Amniotic stem cell (primary cell): ENCODE data around the gene PDE4B.
"Not testable (repeated sequence)": the region's sequence is repeated elsewhere in the genome, so short reads cannot be mapped to it uniquely, and the experiment has no call there.

Experiments
- DNase-seq: peaks from one replicate; lab custom pipeline; 2025; lab: John Stamatoyannopoulos, UW

The PDE4B gene

DNA sequence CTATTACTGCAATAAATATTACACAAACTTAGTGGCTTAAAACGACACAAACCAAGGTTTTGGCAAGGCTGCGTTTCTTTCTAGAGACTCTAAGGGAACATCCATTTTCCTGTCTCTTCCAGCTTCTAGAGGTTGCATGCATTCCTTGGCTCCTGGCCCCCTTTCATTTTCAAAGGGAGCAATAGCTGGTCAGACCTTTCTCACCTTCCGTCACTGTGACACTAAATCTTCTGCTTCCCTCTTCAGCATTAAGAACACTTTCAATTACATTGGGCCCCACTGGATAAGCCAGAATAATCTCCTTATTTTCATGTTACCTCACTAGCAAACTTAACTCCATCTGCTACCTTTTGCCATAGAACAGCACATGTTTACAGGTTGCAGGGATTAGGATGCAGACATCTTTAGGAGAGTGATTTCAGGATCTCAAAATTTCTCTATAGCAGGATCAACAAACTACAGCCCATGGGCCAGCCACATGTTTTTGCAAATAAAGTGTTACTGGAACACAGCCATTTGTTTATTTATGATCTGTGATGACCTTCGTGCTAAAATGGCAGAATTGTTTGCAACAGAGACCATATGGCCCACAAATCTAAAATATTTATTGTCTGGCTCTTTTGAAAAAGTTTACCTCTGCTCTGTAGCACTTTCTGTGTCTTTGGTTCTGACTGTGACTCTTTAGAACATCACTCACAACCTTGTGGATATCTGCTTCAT, 519.7 kb downstream of the PDE4B start:
- DNase-seq, result no peak

DNA sequence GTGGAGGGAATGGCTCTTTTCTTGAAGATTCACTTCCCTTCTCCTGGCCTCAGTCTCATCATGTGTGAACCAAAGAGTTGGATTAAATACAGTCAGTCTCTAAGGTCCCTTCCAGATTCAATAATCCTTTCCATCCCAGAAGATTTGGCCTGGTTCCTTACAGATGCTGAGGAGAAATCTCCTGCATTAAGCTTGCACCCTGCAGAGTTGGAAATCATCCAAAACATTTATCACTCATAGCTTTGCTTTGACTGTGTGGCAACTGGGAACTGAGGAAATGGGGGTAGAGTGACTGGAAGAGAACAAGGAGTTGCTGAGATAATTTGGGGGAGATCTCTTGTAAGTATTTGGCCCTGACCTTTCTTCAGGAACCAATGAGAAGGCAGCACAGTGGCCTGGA, 520.7 kb downstream of the PDE4B start:
- DNase-seq, result no peak

DNA sequence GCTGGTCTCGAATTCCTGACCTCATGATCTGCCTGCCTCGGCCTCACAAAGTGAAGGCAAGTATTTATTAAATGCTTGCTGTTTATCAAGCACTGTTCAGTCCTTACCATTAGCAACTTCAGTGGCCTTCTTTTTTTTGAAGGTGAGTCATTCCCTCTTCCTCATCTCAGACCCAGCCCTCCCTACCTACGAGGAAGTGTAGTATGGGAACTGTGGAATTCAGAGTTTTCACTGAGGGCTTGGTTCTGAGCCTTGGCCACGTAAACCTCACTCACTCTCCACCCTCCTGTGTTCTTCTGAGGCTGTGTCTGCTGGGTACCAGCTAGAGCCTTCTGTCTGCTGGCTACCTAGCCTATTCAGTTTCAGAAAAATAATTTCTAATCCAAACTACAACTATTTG, 523.0 kb downstream of the PDE4B start:
- no peak for DNase-seq

DNA sequence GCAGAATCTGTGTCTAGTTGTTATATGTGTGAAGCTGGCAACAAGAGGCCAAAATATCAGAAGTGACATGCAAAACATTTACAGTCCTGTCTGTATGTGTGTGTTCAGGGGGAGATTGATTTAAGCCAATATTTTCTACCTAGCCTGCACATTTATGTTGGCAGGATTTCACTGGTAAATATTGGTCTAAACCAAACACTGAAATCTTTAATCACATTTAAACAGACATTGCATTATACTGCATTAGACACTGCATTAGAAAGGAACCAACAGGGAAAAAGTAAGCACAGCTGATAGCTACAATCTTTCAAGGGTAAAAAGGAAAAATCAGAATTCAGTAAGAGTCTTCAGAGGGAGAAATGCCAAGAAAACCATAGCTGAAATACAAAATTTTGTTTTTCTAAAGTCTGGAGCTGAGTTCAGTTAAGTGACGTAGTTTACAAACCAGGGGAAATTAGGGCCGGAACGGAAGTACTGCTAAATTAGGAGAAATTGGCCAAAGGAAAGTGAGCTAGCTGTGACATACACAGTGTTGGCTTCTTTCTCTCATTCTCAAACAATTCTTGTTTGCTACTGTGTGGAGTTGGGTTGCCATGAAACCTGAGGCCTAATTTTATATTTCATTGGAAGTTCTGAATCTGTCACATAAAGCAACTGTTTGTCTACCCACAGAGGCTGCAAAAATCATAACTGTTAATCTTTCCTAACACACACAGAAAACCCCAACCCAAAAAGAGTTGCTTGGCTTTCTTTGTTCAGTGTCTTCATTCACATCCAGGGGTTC, 524.0 kb downstream of the PDE4B start:
- DNase-seq, result no peak

DNA sequence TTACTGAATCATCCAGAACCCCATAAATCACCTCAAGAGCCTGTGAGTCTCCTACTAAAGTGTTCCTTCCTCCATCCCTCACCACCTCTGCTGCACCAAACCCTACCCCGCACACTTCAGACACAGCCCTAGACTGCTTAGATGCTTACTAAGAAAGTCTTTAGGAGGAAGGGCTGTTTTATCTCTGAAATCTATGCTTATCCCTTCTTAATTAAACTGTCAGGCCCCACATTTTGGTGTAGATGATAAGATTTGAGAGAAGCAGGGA, 524.5 kb downstream of the PDE4B start:
- DNase-seq, result no peak

DNA sequence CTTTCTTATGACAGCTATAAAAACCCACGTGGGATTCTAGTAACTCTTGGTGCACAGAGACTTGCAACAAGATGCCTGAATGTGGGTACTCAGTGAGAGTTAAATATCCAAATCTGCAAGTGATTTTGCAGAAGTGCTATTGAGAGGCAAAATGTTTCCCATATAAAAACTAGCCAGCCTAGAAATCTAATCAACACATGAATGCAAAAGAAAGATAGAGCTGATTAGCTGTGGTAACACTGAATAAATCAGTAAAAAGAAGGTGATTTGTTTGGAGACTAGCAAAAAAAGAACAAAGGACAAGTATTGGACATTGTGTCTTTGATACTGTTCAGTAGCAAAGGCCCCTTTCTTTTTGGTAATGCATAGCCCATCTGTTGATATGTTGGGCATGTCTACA, 527.5 kb downstream of the PDE4B start:
- no peak for DNase-seq

DNA sequence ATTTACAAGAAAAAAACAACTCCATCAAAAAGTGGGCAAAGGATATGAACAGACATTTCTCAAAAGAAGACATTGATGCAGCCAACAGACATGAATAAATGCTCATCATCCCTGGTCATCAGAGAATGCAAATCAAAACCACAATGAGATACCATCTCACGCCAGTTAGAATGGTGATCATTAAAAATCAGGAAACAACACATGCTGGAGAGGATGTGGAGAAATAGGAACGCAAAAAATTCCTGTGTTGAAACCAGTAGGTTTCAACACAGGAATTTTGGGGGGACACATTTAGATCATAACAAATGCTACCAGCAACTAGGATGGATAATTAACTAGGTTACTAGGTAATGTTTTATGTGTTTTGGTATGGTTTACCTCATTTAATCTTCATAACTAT, 529.8 kb downstream of the PDE4B start:
- DNase-seq, result not testable (repeated sequence)

DNA sequence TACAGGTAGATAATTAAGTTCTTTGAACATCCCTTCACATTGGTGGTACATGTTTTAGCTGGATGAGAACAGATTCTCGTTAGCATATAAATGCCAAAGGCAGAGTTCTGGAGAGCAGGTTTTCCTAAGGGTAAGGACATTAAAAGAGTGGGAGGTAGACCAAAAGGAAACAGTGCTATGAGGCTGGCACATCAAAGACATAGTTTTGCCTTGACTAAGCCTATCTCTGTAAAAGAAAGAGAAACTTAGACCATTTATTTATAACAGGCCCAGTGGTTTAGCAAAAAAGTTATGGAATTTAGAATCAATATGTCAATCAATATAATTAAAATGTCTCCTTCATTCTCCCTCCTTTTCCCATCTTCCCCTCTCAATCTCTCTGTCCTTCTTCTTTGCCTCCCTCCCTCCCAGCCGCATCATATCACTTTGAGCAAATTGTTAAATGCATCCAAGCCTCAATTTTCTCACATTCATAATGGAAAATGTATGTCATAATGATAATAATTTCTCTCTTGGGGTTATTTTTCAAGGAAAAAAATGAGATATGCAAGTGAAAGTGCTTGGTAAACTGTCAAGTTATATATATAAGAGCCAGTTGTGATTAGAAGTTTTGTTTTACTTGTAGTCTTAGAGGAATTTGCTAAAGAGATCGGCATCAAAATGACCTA, 531.4 kb downstream of the PDE4B start:
- DNase-seq, result no peak

DNA sequence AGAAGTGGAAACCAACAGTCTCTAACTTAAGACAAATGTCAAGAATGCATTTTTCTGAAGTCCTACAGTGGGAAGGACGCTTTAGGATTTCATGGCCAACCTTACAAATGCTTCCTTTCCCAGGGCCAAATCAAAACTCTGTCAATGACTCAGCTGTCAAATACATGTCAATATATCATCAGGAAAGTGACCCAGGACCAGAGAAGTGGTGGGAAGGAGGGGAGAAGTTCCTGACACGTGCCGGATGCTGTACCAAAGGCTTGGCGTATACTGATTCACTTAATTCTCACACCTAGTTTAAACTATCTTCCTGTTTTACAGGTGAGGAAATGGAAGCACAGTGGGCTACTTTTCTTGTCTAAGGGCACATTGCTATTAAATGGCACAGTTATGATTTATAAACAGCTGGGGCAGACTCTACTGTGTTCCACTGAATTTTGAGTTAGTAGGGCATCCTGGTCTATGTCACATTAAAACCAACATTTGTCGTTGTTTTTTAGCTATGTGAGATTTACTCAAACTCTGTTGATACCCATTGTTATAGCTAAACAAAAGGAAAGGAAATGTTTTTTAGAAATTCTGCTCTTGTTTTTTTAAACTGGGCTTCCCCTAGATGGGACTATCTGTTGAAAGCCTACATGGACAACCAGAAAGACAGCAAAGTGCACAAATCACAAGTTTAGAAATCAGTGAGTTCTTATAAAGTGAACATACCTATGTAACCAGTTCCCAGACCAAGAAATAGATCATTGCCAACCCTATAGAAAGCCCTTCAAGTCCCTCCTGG, 533.1 kb downstream of the PDE4B start:
- DNase-seq, result no peak

DNA sequence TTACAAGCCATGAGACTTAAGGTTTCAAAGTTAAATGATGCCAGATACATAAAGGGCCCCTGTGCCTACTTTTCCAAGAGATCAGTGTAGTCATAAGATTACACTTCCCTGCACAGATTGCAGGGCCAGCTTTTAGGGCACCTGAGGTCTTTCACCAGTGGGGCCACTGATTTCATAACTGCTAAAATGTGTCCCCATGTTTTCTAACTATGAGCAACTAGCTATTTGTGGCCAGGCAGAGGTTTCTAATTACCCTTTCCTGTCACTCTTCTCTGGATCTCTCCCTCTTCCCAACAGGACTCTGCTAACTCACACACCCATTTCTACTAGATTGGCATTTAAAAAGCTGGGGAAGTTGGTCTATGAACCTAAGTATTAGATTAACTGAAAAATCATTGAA, 534.2 kb downstream of the PDE4B start:
- no peak for DNase-seq

DNA sequence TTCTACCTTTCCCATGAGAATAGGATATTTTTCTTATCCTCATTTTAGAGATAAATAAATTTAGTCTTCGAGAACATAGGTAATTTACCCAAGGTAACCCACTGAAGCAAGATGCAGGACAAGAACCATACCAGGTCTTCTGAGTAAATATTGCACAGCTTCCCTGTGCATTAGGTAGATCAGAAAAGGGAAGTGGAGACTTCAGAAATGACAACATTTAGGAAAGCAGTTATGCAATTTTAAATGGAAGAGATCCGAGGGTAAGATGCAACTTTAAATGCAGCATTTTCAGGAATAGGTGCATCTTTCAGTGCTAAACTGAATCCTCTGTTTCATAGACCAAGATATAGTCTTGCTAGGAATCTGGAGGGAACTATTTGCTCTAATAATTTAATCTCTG, 534.9 kb downstream of the PDE4B start:
- no peak for DNase-seq

DNA sequence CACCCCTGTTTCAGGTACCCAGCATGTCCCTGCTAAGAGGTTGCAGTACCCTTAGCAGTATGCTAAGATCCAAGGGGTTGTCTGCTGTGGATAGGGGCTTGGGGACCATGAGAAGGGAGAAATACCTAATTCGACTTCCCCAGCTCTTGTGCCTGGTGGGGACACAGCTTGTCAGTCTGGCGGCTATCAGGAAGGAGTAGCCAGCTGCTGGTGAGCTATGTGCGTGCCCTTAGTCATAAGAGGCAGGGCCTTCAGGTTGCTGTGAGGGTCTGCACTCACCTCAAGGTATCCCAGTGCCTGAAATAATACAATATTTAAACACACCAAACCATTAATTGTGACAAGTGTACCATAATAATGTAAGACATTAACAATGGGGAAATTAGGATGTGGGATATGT, 536.2 kb downstream of the PDE4B start:
- no peak for DNase-seq

DNA sequence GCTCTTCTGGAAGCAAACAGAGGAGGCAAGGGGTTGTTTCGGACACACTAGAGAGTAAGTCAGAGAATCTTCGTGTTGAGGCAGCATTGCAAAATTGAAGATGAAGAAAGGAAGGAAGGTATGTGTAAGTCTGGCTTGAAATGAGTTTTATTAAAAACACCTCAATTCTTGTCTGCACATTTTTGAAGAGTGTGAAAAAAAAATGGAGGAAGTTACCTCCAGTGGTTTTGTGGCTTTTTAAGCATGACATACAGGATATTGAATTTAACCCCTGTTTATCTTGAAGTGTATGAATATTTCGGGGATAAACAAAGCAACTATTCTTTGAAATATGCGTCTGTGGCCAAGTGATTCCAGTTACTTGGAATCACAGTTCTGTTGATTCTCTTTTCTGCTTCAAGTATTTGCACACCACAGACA, 538.0 kb downstream of the PDE4B start:
- DNase-seq, result no peak

DNA sequence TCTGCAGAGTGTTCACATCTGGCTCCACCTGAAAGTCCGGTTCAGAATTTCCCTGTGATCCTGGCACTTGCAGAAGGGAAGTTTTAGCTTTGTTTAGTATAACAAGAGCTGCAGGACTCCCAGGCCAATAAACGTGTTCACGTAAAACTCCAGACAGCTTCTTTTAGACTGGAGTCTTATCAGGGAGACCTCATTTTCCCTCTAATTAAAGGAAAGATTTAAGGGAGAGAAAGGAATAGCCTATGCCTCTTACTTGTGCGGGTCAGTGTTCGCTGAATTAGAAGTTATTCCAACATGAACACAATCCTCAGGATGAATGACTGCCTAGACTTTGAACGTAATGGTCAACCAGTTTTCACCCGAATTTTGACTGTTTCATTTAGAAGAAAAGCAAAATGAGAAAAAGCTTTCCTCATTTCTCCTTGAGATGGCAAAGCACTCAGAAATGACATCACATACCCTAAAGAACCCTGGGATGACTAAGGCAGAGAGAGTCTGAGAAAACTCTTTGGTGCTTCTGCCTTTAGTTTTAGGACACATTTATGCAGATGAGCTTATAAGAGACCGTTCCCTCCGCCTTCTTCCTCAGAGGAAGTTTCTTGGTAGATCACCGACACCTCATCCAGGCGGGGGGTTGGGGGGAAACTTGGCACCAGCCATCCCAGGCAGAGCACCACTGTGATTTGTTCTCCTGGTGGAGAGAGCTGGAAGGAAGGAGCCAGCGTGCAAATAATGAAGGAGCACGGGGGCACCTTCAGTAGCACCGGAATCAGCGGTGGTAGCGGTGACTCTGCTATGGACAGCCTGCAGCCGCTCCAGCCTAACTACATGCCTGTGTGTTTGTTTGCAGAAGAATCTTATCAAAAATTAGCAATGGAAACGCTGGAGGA, 539.2 kb downstream of the PDE4B start:
- DNase-seq, result peak; percentile 40

DNA sequence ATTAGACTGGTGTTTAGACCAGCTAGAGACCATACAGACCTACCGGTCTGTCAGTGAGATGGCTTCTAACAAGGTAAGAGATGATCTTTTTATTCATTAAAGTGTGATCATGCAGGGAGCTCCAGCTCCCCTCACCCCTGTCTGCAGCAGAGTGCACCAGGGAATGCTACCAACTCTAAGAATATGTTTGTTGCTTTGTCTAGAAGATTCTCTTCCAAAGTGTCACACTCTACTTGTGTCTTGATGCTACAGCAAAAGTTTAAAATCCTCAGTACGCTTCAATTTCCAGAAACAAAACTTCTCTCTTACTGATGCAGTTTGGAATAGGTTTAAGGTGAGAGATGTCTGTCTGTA, 539.8 kb downstream of the PDE4B start:
- no peak for DNase-seq

DNA sequence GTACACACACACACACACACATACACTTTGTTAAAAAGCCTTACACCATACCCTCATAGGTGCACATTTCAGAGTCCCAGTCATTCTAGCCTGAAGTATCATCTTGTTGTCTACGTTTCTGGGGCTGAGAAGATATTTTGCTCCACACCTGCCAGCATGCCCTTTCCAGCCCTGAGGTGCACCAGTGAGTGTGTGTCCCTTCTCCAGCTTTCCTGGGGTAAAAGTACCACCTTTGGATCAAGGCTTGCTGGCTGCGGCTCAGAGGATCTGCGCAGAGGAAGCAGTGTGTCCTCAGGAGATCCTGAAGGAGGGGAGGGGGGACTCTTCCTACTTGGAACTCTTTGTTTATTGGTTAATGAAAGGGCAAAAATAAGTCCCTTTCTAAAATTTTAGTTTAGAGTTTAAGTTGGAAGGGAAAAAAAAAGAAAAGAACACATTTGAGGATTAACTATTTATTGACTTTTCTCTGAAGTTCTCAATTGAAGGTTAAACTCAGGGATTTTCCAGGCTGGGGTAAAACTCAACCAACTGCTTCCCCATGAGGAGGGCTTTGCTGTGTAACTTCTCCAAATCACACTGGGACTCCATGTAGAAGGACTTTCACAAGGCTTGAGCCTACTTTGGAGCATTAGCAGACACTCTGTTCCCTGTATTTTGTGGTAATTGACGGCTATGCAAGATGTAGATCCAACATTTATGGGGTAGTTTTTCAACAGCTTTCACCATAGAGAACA, 540.9 kb downstream of the PDE4B start:
- DNase-seq, result no peak

DNA sequence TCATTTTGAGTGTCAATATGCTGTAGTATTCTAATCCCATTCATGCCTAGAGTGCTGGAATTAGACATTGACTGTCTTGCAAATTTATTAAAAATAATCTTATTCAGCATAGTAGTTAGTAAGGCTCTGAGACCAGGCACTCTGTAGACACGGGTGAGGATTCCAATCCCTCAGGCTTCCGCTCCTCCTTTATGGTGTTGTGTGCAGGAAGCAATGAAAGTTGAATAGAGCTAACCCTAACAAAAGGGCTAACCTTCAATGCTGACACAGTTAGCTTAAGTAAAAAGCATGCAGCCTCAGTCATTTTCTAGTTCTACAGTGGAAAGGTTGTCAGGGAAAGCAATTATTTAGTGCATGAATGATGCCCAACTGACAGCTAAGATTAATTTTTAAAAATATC, 541.6 kb downstream of the PDE4B start:
- no peak for DNase-seq

DNA sequence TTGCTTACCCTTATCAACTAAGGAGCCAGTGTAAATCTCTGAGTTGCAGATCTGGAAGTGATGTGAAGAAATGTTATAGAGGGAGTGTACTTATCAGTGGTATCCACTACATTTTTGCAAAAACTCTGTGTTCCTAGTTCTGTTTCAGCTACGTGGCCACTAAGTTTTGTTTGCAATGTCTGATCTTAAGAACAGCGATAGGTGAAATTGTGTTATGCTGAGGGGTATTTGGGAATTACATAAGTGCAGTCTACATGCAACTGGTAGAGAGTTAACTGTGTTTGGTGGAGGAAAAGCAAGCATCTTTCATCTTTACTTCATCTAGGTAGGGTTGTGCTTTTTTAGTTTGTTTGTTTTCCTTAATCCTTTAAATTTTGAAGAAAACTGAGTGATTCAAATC, 542.4 kb downstream of the PDE4B start:
- DNase-seq, result no peak

DNA sequence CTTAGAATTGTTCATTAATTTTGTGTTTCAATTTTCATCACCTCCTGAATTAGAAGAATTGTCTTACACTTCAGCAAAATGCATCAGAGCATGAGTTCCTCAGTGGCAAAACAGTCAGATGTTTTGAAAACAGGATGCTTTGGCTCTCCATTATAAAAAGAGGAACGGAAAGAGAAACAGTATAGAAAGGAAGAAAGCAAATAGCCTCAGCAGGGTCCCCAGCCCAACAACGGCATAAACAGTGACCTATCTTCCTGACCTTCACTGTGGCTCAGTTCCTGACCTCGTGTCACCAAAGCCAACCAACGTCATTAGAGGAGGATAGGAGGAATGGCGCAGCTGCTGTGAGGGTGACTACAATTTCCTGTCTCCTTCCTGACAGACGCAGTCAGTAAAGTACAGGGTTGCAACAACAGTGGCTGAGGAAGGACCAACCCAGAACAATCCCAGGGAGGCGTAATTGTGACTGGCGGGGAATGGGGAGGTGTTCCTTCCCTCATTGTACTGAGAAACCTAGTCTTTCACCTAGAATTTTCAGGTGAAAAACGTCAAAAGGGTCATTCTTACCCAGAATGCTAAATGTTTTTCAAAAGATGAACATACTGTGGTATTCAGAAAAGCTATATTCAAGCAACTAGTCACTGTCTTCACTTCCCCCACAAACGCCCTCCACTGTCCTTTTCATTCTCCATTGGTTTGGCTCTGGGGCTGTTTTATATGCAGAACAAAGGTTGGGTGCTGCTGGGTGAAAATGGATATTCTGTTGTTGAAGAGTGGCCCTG, 543.4 kb downstream of the PDE4B start:
- DNase-seq, result no peak

DNA sequence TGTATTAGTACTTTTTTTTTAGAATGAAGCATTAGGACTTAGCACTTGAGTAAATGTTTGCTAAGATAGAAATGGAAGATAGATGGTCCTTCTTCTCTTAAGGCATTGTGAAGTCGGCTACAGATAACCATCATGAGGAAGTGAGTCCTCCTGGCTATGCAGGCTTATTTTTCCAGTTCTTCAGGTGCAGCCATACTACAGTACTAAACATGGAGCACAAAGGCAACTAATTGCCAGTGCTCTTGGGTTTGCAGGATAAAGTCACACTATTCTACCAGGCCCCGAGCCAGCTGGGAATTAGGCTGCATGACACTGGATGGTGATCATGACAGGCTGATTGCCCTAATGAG, 543.9 kb downstream of the PDE4B start:
- no peak for DNase-seq
